Measurements from ENCODE around the gene TSPAN3.

TSPAN3 gene

GRCh38 chr15:77021803-77022381, 49.0 kb downstream of the TSPAN3 start:
- no peak for FAIRE-seq

- FAIRE-seq, result no peak
Measured at GRCh38 chr15:77021088-77021481, 49.8 kb downstream of the TSPAN3 start.

GRCh38 chr15:77020348-77021087, 50.4 kb downstream of the TSPAN3 start:
- no peak for FAIRE-seq

GRCh38 chr15:77019521-77020331, 51.2 kb downstream of the TSPAN3 start:
- no peak for FAIRE-seq

- FAIRE-seq, result no peak
Measured at GRCh38 chr15:77018796-77019505, 52.0 kb downstream of the TSPAN3 start.

- FAIRE-seq, result no peak
Measured at GRCh38 chr15:77017761-77018720, 52.9 kb downstream of the TSPAN3 start.

GRCh38 chr15:77017091-77017660, 53.7 kb downstream of the TSPAN3 start:
- FAIRE-seq, result no peak

GRCh38 chr15:77016321-77016695, 54.6 kb downstream of the TSPAN3 start:
- FAIRE-seq, result no peak

GRCh38 chr15:77015646-77016320, 55.1 kb downstream of the TSPAN3 start:
- no peak for FAIRE-seq

- FAIRE-seq, result no peak
Measured at GRCh38 chr15:77014132-77015081, 56.5 kb downstream of the TSPAN3 start.

GRCh38 chr15:77013776-77014131, 57.2 kb downstream of the TSPAN3 start:
- no peak for FAIRE-seq

GRCh38 chr15:77012868-77013267, 58.0 kb downstream of the TSPAN3 start:
- FAIRE-seq, result no peak

- no peak for FAIRE-seq
Measured at GRCh38 chr15:77012117-77012712, 58.7 kb downstream of the TSPAN3 start.

GRCh38 chr15:77010857-77011256, 60.1 kb downstream of the TSPAN3 start:
- no peak for FAIRE-seq

- FAIRE-seq, result no peak
Measured at GRCh38 chr15:77010312-77010686, 60.6 kb downstream of the TSPAN3 start.

GRCh38 chr15:77009646-77010311, 61.1 kb downstream of the TSPAN3 start:
- FAIRE-seq, result no peak

GRCh38 chr15:77009176-77009575, 61.7 kb downstream of the TSPAN3 start:
- no peak for FAIRE-seq

- no peak for FAIRE-seq
Measured at GRCh38 chr15:77004189-77004588, 66.7 kb downstream of the TSPAN3 start.

All from TTC549 (cell line).